Mesenchymal stem cell (in vitro differentiated cells and primary cell): Measurements from ENCODE around the gene METTL16.
"Not testable (repeated sequence)": the region's sequence is repeated elsewhere in the genome, so short reads cannot be mapped to it uniquely, and the experiment has no call there.

Source experiments
- DNase-seq: peaks from one replicate; pipeline ENCODE4 v3.0.0-alpha.2; 2013
- H2AFZ ChIP-seq: one replicate; pipeline ENCODE4 v1.6.1; 2013; ENCODE audit warnings: low read depth, mild to moderate bottlenecking, control low read depth, inconsistent platforms, low read length, moderate library complexity
- H2AK5ac ChIP-seq: 2 replicates; pipeline ENCODE4 v1.6.1; 2013; ENCODE audit warnings: low read length, moderate library complexity, mild to moderate bottlenecking, inconsistent platforms; ENCODE audit not compliant: severe bottlenecking
- H2BK120ac ChIP-seq: one replicate; pipeline ENCODE4 v1.6.1; 2013; ENCODE audit warnings: low read depth, mild to moderate bottlenecking, inconsistent platforms, low read length, moderate library complexity
- H2BK12ac ChIP-seq, 2 experiments: one replicate each; pipeline ENCODE4 v1.6.1; 2013; ENCODE audit warnings: inconsistent platforms in 2 of 2, low read length in 2 of 2, mild to moderate bottlenecking in 2 of 2, moderate library complexity in 2 of 2, control low read depth in 1 of 2
- H2BK15ac ChIP-seq: one replicate; pipeline ENCODE4 v1.6.1; 2013; ENCODE audit warnings: mild to moderate bottlenecking, low read depth, inconsistent platforms; ENCODE audit not compliant: poor library complexity, severe bottlenecking
- H2BK5ac ChIP-seq: 2 replicates; pipeline ENCODE4 v1.6.1; 2013; ENCODE audit warnings: low read depth, mild to moderate bottlenecking, low read length, control low read depth, inconsistent platforms; ENCODE audit not compliant: poor library complexity, severe bottlenecking
- H3K14ac ChIP-seq, 2 experiments: one replicate each; pipeline ENCODE4 v1.6.1; 2013; ENCODE audit warnings: inconsistent platforms in 2 of 2, low read length in 2 of 2, control low read depth in 1 of 2, mild to moderate bottlenecking in 1 of 2, moderate library complexity in 1 of 2
- H3K18ac ChIP-seq, 2 experiments: one replicate each; pipeline ENCODE4 v1.6.1; 2013; ENCODE audit warnings: inconsistent platforms in 2 of 2, low read length in 2 of 2, control low read depth in 1 of 2, low read depth in 1 of 2, mild to moderate bottlenecking in 1 of 2
- H3K23ac ChIP-seq, 2 experiments: one replicate each; pipeline ENCODE4 v1.6.1; 2013; ENCODE audit warnings: inconsistent platforms in 2 of 2, low read length in 2 of 2, mild to moderate bottlenecking in 2 of 2, moderate library complexity in 2 of 2, control low read depth in 1 of 2
- H3K27ac ChIP-seq: 2 replicates; pipeline ENCODE4 v1.5.1; 2013; ENCODE audit warnings: mild to moderate bottlenecking, moderate library complexity, low read length, control low read depth, inconsistent platforms; ENCODE audit not compliant: poor library complexity, severe bottlenecking
- H3K27me3 ChIP-seq, 2 experiments: 2 replicates each; pipeline versions ENCODE4 v1.6.1 to v1.7.0; 2013; ENCODE audit warnings: low read length in 2 of 2, mild to moderate bottlenecking in 2 of 2, moderate library complexity in 2 of 2, control low read depth in 1 of 2, inconsistent platforms in 1 of 2; ENCODE audit not compliant: control insufficient read depth in 1 of 2, insufficient read depth in 1 of 2
- H3K36me3 ChIP-seq, 2 experiments: 2 replicates each; pipeline versions ENCODE4 v1.6.1 to v1.7.0; 2013; ENCODE audit warnings: low read length in 2 of 2, control low read depth in 1 of 2, inconsistent platforms in 1 of 2, low read depth in 1 of 2, mild to moderate bottlenecking in 1 of 2; ENCODE audit not compliant: insufficient read depth in 2 of 2, control insufficient read depth in 1 of 2
- H3K4ac ChIP-seq, 2 experiments: one replicate each; pipeline ENCODE4 v1.6.1; 2013; ENCODE audit warnings: inconsistent platforms in 2 of 2, low read length in 2 of 2, mild to moderate bottlenecking in 2 of 2, moderate library complexity in 2 of 2, control low read depth in 1 of 2, low read depth in 1 of 2
- H3K4me1 ChIP-seq: 2 replicates; pipeline ENCODE4 v1.6.1; 2013; ENCODE audit warnings: low read depth, low read length, control low read depth; ENCODE audit not compliant: control insufficient read depth, insufficient read depth
- H3K4me2 ChIP-seq: 2 replicates; pipeline ENCODE4 v1.6.1; 2013; ENCODE audit warnings: low read length, mild to moderate bottlenecking, inconsistent platforms; ENCODE audit not compliant: poor library complexity, severe bottlenecking
- H3K4me3 ChIP-seq, 2 experiments: 2 replicates each; pipeline versions ENCODE4 v1.5.1 to v1.7.0; 2013; ENCODE audit warnings: low read length in 2 of 2, mild to moderate bottlenecking in 2 of 2, control low read depth in 1 of 2, low read depth in 1 of 2; ENCODE audit not compliant: insufficient read depth in 1 of 2
- H3K79me1 ChIP-seq: replicated peaks from 2 replicates; pipeline ENCODE4 v1.6.1; 2013; ENCODE audit warnings: mild to moderate bottlenecking, control low read depth, low read length, inconsistent platforms; ENCODE audit not compliant: poor library complexity, severe bottlenecking
- H3K9ac ChIP-seq: 2 replicates; pipeline ENCODE4 v1.7.0; 2013; ENCODE audit warnings: mild to moderate bottlenecking, low read length, moderate library complexity
- H3K9me3 ChIP-seq: 2 replicates; pipeline ENCODE4 v1.7.0; 2013; ENCODE audit warnings: mild to moderate bottlenecking, low read length; ENCODE audit not compliant: control insufficient read depth
- H4K8ac ChIP-seq: one replicate; pipeline ENCODE4 v1.6.1; 2013; ENCODE audit warnings: inconsistent platforms, mild to moderate bottlenecking, low read length, moderate library complexity
- H4K91ac ChIP-seq: one replicate; pipeline ENCODE4 v1.6.1; 2013; ENCODE audit warnings: mild to moderate bottlenecking, low read length, inconsistent platforms
- WGBS: methylation state at CpG from one replicate; pipeline ENCODE4 v1.1.7; 2013; ENCODE audit warnings: mixed read lengths; 5-methylcytosine and 5-hydroxymethylcytosine counted together

Gene METTL16

DNA sequence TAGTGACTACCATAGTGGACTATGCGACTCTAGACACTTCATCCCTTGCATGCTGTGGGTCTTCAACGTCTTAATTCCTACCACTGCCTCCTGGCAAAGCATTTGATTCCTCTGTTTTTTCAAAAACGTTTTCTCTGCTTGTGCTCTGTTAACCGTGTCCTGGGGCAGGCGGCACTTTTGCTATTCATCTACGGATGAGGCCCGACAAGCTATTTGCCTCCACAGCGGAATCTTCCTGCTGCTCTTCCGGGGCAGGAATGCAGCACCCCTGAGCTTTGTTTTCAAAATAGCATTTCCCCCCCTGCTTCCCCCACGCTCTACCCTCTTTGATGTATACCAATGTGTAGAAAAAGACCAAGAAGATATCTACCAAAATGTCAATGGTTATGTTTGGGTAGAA is 39.8 kb upstream of the METTL16 start:
- Histone ChIP-seq H3K4ac (no peak overlapping the region), H3K18ac (no peak overlapping the region), H2BK120ac (no peak overlapping the region), H2BK15ac (no peak overlapping the region), H2AK5ac (no peak overlapping the region), H3K4me2 (no peak overlapping the region), H2AFZ (no peak overlapping the region), H3K79me1 (no peaks in the 10 kb centered on the region), H3K4me3 (no peak overlapping the region), H4K91ac (no peak overlapping the region), H3K23ac (no peak overlapping the region), H3K9ac (no peak overlapping the region), H3K27me3 (peaks cover 4 to 36% of the 10 kb centered on the region in 2 experiments), H2BK12ac (no peak overlapping the region), H3K27ac (no peak overlapping the region), H2BK5ac (no peak overlapping the region), H3K14ac (no peak overlapping the region), H3K9me3 (no peaks in the 10 kb centered on the region), H4K8ac (no peak overlapping the region), H3K36me3 (no peaks in the 10 kb centered on the region), H3K4me1 (peaks cover 2% of the 10 kb centered on the region)
- DNase-seq, result no peak
- WGBS, result 50% methylated on average over 9 of the region's 10 CpGs

DNA sequence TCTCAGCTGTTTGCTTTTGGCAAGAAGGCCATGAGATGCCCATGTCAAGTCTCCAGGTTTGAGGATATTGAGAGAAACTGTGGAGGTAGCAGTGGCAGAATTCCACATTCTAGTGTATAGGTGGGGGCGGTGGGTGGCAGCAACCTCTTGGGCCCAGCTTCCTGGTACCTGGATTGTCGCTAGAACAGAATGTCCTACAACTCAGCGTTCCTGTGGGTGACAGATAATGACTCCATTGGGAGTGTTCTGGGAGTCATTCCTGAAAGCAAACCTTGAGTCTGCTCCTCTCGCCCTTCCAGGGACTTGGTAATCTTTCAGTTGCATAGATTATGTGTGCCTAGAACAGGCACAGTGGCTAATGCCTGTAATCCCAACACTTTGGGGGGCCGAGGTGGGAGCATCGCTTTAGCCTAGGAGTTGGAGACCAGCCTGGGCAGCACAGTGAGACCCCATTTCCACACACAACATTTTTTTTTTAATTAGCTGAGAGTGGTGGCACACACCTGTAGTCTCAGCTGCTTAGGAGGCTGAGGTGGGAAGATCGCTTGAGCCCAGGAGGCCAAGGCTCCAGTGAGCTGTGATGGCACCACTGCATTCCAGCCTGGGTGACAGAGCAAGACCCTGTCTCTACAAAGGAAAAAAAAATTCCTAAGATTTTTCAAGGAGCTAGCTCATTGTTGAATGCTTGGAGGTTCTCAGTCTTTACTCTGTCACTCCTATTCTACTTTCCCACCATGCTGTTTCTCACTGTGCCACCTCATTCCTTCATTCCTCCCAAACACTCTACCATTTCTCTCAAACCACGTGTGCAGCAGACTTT is 37.9 kb upstream of the METTL16 start:
- H3K9ac ChIP-seq, result no peak overlapping the region
- no peak overlapping the region for H3K4me2 ChIP-seq
- H2BK5ac ChIP-seq, result no peak overlapping the region
- H3K4ac ChIP-seq, result no peak overlapping the region
- H3K14ac ChIP-seq, result no peak overlapping the region
- H2AFZ ChIP-seq, result no peak overlapping the region
- H2BK120ac ChIP-seq, result no peak overlapping the region
- peaks cover 4 to 30% of the 10 kb centered on the region in 2 experiments for H3K27me3 ChIP-seq
- no peaks in the 10 kb centered on the region for H3K36me3 ChIP-seq
- H3K4me1 ChIP-seq, result peaks cover 2% of the 10 kb centered on the region
- no peaks in the 10 kb centered on the region for H3K9me3 ChIP-seq
- H2BK12ac ChIP-seq, result no peak overlapping the region
- no peak overlapping the region for H2BK15ac ChIP-seq
- H4K8ac ChIP-seq, result no peak overlapping the region
- no peak overlapping the region for H2AK5ac ChIP-seq
- H3K27ac ChIP-seq, result no peak overlapping the region
- no peaks in the 10 kb centered on the region for H3K79me1 ChIP-seq
- no peak overlapping the region for H3K18ac ChIP-seq
- no peak overlapping the region for H4K91ac ChIP-seq
- DNase-seq, result no peak
- H3K23ac ChIP-seq, result no peak overlapping the region
- no peak overlapping the region for H3K4me3 ChIP-seq
- WGBS, result 96% methylated on average over 7 of the region's 8 CpGs

DNA sequence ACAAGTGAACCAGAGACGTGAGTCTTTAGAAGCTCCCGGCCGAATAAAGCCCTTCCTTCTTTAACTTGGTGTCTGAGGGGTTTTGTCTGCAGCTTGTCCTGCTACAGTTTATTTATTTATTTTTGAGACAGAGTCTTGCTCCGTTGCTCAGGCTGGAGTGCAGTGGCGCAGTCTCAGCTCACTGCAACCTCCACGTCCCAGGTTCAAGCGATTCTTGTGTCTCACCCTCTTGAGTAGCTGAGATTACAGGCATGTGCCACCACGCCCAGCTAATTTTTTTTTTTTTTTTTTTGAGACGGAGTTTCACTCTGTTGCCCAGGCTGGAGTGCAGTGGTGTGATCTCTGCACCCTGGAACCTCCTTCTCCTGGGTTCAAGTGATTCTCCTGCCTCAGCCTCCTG is 36.3 kb upstream of the METTL16 start:
- H3K4me2 ChIP-seq, result not testable (repeated sequence)

DNA sequence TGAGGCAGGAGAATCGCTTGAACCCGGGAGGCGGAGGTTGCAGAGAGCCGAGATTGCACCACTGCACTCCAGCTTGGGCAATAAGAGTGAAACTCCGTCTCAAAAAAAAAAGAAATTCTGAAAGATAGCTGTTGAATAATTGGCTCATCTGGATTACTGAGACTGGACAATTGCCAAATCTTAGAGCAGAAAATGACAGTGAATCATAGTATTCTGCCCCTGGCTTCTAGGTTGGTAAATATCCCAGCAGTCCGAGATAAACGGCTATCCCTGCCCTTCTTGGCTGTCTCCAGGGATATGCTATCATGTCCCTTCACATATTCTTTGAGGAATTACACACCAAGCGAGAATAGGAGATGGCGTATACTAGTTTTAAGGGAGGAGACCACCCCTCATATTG is 35.5 kb upstream of the METTL16 start:
- no peaks in the 10 kb centered on the region for H3K9me3 ChIP-seq
- H3K4me3 ChIP-seq, result no peak overlapping the region
- H2BK12ac ChIP-seq, result no peak overlapping the region
- no peak overlapping the region for H2AFZ ChIP-seq
- no peak for DNase-seq
- no peak overlapping the region for H3K14ac ChIP-seq
- H3K27ac ChIP-seq, result no peak overlapping the region
- H4K8ac ChIP-seq, result no peak overlapping the region
- H3K23ac ChIP-seq, result no peak overlapping the region
- peaks cover 2% of the 10 kb centered on the region for H3K4me1 ChIP-seq
- 90% methylated on average over 9 of the region's 9 CpGs for WGBS
- H2BK15ac ChIP-seq, result no peak overlapping the region
- no peaks in the 10 kb centered on the region for H3K36me3 ChIP-seq
- H3K4me2 ChIP-seq, result no peak overlapping the region
- no peak overlapping the region for H2BK120ac ChIP-seq
- H2BK5ac ChIP-seq, result no peak overlapping the region
- no peak overlapping the region for H4K91ac ChIP-seq
- no peak overlapping the region for H3K4ac ChIP-seq
- H2AK5ac ChIP-seq, result no peak overlapping the region
- no peak overlapping the region for H3K18ac ChIP-seq
- no peaks in the 10 kb centered on the region for H3K79me1 ChIP-seq
- H3K27me3 ChIP-seq, result peaks cover 4 to 21% of the 10 kb centered on the region in 2 experiments
- no peak overlapping the region for H3K9ac ChIP-seq

More for the DNA sequence above, 36.3 kb upstream of the METTL16 start:
- peaks cover 4 to 28% of the 10 kb centered on the region in 2 experiments for H3K27me3 ChIP-seq
- not testable (repeated sequence) for H2BK12ac ChIP-seq, H3K23ac ChIP-seq, H2BK15ac ChIP-seq, H2BK120ac ChIP-seq, H2AFZ ChIP-seq, H3K27ac ChIP-seq, H3K9me3 ChIP-seq, H3K4ac ChIP-seq, H3K79me1 ChIP-seq, H3K14ac ChIP-seq, H3K18ac ChIP-seq, H2BK5ac ChIP-seq, H4K91ac ChIP-seq, H4K8ac ChIP-seq, H3K36me3 ChIP-seq, H3K4me3 ChIP-seq, H3K9ac ChIP-seq, DNase-seq, H3K4me1 ChIP-seq, H2AK5ac ChIP-seq
- WGBS, result 81% methylated on average over 9 of the region's 9 CpGs
